Embryonic facial prominence (tissue), 1 donor: Measurements from ENCODE around the gene PPP1R3F.
A peak's percentile ranks its signal among the peaks of the same experiment; 100 is the strongest.
"Not testable (repeated sequence)": the region's sequence is repeated elsewhere in the genome, so short reads cannot be mapped to it uniquely, and the experiment has no call there.

Source experiments
- DNase-seq: peaks from one replicate; pipeline ENCODE4 v3.0.0-alpha.2; 2016; ENCODE audit errors: extremely low spot score

PPP1R3F gene

GRCh38 chrX:49273181-49273727 is 3.7 kb downstream of the PPP1R3F start:
- DNase-seq: no peak

GRCh38 chrX:49276207-49276606 is 6.6 kb downstream of the PPP1R3F start:
- DNase-seq: no peak

GRCh38 chrX:49276671-49277534 is 7.3 kb downstream of the PPP1R3F start:
- no peak for DNase-seq

- no peak for DNase-seq
These were observed 7.9 kb downstream of the PPP1R3F start for GRCh38 chrX:49277535-49277830.

GRCh38 chrX:49278081-49278480 is 8.5 kb downstream of the PPP1R3F start:
- DNase-seq: no peak

- DNase-seq: no peak
These were observed 13.0 kb downstream of the PPP1R3F start for GRCh38 chrX:49282647-49283011.

- DNase-seq: no peak
These were observed 14.6 kb downstream of the PPP1R3F start for GRCh38 chrX:49284212-49284611.

- no peak for DNase-seq
These were observed 16.5 kb downstream of the PPP1R3F start for GRCh38 chrX:49286136-49286535.

- no peak for DNase-seq
These were observed 17.0 kb downstream of the PPP1R3F start for GRCh38 chrX:49286581-49286980.

GRCh38 chrX:49287665-49288064 is 18.1 kb downstream of the PPP1R3F start:
- no peak for DNase-seq

- no peak for DNase-seq
These were observed 20.6 kb downstream of the PPP1R3F start for GRCh38 chrX:49290215-49290614.

- no peak for DNase-seq
These were observed 22.2 kb downstream of the PPP1R3F start for GRCh38 chrX:49291615-49292337.

GRCh38 chrX:49292400-49293362 is 23.1 kb downstream of the PPP1R3F start:
- DNase-seq: no peak

- not testable (repeated sequence) for DNase-seq
These were observed 29.7 kb downstream of the PPP1R3F start for GRCh38 chrX:49299293-49299692.

- DNase-seq: no peak
These were observed 31.1 kb downstream of the PPP1R3F start for GRCh38 chrX:49300703-49301102.

- DNase-seq: no peak
These were observed 33.8 kb downstream of the PPP1R3F start, which contains the start of gene GAGE10 for GRCh38 chrX:49303346-49303745. Gene GAGE10 (plus strand): TSS chrX:49303646. CDS start chrX:49304860, 1,214 bp downstream.

GRCh38 chrX:49307775-49308174 is 38.2 kb downstream of the PPP1R3F start:
- DNase-seq: not testable (repeated sequence)

- no peak for DNase-seq
These were observed 39.1 kb downstream of the PPP1R3F start for GRCh38 chrX:49308604-49309269.

GRCh38 chrX:49309401-49309981 is 39.9 kb downstream of the PPP1R3F start:
- peak; percentile 5 for DNase-seq

- DNase-seq: no peak
These were observed 40.8 kb downstream of the PPP1R3F start for GRCh38 chrX:49310371-49310770.

- DNase-seq: no peak
These were observed 42.6 kb downstream of the PPP1R3F start for GRCh38 chrX:49312176-49312575.
